Tibial nerve (tissue), 4 donors: ENCODE results near the gene EMID1. TPM values are rescaled to one million over a fixed set of nuclear protein-coding genes. Genes with fewer than 3 reads are reported as not detected.
"Not testable (repeated sequence)": the region's sequence is repeated elsewhere in the genome, so short reads cannot be mapped to it uniquely, and the experiment has no call there.

Experiments used
- DNase-seq, 2 donors: peaks; one replicate each; pipeline ENCODE4 v3.0.0-alpha.2; 2019; ENCODE audit warnings: low spot score in 2 of 2
- H3K27ac ChIP-seq, 4 donors: fragments of 200-600 bp; sonication (generic) in 3 of 4; one replicate each; pipeline ENCODE4 v1.5.1; 2017 to 2019; ENCODE audit warnings: mild to moderate bottlenecking in 1 of 4
- H3K27me3 ChIP-seq, 2 donors: fragments of 200-600 bp; sonication (generic) in 1 of 2; one replicate each; pipeline versions ENCODE4 v1.5.1 to v1.6.0; 2017 to 2019
- H3K36me3 ChIP-seq, 3 donors: fragments of 200-600 bp; sonication (generic); one replicate each; pipeline ENCODE4 v1.5.1; 2018 to 2019
- H3K4me1 ChIP-seq, 4 donors: fragments of 200-600 bp; sonication (generic) in 3 of 4; one replicate each; pipeline ENCODE4 v1.5.1; 2017 to 2019
- H3K4me3 ChIP-seq, 4 donors: fragments of 200-600 bp; sonication (generic) in 3 of 4; one replicate each; pipeline ENCODE4 v1.5.1; 2017 to 2019; ENCODE audit warnings: mild to moderate bottlenecking in 1 of 4, moderate library complexity in 1 of 4
- H3K9me3 ChIP-seq, 4 donors: fragments of 200-600 bp; sonication (generic) in 3 of 4; one replicate each; pipeline ENCODE4 v1.5.1; 2017 to 2019
- EP300 ChIP-seq, 2 donors: sonication (generic); formaldehyde crosslinking; IDR thresholded peaks; one replicate each; pipeline ENCODE4 v1.6.1; 2017; ENCODE audit warnings: antibody characterized with exemption in 2 of 2, mild to moderate bottlenecking in 1 of 2
- POLR2A ChIP-seq, 2 donors: fragments of 450-650 bp; IDR thresholded peaks; one replicate each; pipeline ENCODE4 v1.6.1; 2017; ENCODE audit warnings: antibody characterized with exemption in 2 of 2, mild to moderate bottlenecking in 2 of 2, moderate library complexity in 2 of 2
- WGBS, 2 donors: methylation state at CpG; one replicate each; pipeline ENCODE4 v1.1.5; 2018; 5-methylcytosine and 5-hydroxymethylcytosine counted together
- total RNA-seq, 4 donors: library from RNA; depleted of rRNA; stranded (reverse); fragments of >200 nt; gene quantifications; one replicate each; pipeline ENCODE4 v1.1.0, GENCODE V29; 2016
- TF ChIP-seq, protein P1 (sequence below), 5 experiments: fragments of 200-600 bp in 3 of 5; fragments of 450-650 bp in 2 of 5; sonication (generic) in 3 of 5; IDR thresholded peaks; one replicate each; pipeline ENCODE4 v1.5.1; 2016 to 2019; ENCODE audit warnings: antibody characterized with exemption in 5 of 5, mild to moderate bottlenecking in 3 of 5, moderate library complexity in 2 of 5

The EMID1 gene
- total RNA-seq, 4 donors from 2014 or later, result 1.0 to 9.9 (median 3.0) TPM

DNA sequence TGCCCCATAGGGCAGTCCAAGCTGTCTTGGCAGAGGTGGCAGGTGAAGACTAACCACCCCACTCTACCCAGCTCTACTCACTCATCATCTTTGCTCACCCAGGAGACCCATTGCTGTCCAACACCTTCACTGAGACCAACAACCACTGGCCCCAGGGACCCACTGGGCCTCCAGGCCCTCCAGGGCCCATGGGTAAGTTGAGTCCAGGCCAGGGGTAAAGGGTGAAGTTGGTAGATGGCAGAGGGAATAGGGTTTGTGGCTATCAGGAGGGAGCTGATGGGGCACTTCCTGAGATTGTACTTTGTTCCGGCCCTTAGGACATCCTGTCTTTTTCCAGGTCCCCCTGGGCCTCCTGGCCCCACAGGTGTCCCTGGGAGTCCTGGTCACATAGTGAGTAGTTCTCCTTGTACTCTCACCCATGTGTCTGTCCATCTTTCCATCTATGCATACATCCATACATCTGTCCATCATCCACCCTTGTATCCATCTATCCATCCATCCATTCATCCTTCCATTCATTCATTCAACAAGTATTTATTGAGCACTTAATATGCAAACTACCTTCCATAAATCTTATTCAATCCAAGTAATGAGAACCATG, 27.7 kb downstream of the EMID1 start:
- no peak overlapping the region for H3K4me3 ChIP-seq

DNA sequence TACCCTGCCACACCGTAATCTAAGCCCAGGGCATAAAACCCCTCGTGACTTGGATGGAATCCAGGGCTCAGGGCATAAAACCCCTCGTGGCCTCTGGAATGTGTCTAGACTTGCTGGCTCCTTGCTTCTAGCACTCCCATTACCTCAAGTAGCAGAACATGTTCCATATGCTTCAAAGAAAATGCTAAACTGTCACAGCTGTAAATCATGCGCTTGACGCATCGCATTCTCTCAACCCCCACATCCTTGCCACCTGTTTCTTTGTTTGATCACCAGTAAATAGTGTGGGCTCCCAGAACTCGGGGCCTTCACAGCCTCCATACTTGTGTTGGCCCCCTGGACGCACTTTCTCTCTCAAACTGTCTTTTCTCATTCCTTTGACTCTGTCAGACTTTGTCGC, 34.8 kb downstream of the EMID1 start:
- H3K4me3 ChIP-seq, H3K27me3 ChIP-seq, H3K27ac ChIP-seq, H3K36me3 ChIP-seq, DNase-seq, H3K4me1 ChIP-seq: not testable (repeated sequence)
- 63 to 75% methylated on average over 9 of the region's 9 CpGs for WGBS, 2 donors
- peaks cover 0 to 37% (median 2%) of the 10 kb centered on the region in 4 donors for H3K9me3 ChIP-seq

More for the DNA sequence above, 27.7 kb downstream of the EMID1 start:
- Histone ChIP-seq H3K4me1 (peaks cover 0 to 5% (median 0%) of the 10 kb centered on the region in 4 donors), H3K36me3 (no peaks in the 10 kb centered on the region), H3K27ac (no peak overlapping the region), H3K9me3 (peaks cover 0 to 5% (median 0%) of the 10 kb centered on the region in 4 donors), H3K27me3 (no peaks in the 10 kb centered on the region)
- no peak for TF ChIP-seq EP300 (IDR thresholded peaks at IDR 0.05)
- TF ChIP-seq, protein P1, sequence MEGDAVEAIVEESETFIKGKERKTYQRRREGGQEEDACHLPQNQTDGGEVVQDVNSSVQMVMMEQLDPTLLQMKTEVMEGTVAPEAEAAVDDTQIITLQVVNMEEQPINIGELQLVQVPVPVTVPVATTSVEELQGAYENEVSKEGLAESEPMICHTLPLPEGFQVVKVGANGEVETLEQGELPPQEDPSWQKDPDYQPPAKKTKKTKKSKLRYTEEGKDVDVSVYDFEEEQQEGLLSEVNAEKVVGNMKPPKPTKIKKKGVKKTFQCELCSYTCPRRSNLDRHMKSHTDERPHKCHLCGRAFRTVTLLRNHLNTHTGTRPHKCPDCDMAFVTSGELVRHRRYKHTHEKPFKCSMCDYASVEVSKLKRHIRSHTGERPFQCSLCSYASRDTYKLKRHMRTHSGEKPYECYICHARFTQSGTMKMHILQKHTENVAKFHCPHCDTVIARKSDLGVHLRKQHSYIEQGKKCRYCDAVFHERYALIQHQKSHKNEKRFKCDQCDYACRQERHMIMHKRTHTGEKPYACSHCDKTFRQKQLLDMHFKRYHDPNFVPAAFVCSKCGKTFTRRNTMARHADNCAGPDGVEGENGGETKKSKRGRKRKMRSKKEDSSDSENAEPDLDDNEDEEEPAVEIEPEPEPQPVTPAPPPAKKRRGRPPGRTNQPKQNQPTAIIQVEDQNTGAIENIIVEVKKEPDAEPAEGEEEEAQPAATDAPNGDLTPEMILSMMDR (IDR thresholded peaks at IDR 0.05), result no peak
- TF ChIP-seq POLR2A (IDR thresholded peaks at IDR 0.05), result no peak
- no peak for DNase-seq
- whole genome bisulfite sequencing, 2 donors, result 73 to 90% methylated on average over 1 of the region's 1 CpG

DNA sequence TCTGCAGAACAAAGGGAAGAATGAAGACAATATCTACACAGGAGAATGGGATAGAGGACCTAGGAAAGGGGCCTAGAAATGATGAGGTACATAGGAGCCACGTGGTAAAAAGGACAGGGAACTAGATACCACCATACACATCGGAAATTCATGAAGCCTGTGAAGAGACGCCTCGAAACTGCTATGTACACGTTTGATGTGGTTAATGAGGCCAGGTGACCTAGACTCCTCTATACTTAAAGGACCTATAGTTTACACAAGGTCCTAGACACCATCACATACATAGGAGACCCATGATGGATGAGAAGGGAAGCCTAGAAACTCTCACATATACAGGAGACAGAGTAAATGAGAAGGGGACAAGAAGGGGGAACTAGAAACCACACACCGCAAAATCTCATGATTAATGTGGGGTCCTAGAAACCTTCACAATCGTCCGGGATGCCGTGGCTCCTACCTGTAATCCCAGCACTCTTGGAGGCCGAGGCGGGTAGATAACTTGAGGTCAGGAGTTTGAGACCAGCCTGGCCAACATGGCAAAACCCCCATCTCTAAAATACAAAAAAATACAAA, 38.3 kb downstream of the EMID1 start:
- H3K9me3 ChIP-seq, result peaks cover 0 to 37% (median 2%) of the 10 kb centered on the region in 4 donors
- H3K27ac ChIP-seq, result no peak overlapping the region
- DNase-seq, result no peak
- H3K36me3 ChIP-seq, result peaks cover 0 to 3% (median 0%) of the 10 kb centered on the region in 3 donors
- no peak for TF ChIP-seq EP300 (IDR thresholded peaks at IDR 0.05)
- TF ChIP-seq, protein P1 (IDR thresholded peaks at IDR 0.05), result no peak
- no peak for TF ChIP-seq POLR2A (IDR thresholded peaks at IDR 0.05)
- WGBS, 2 donors, result 87 to 90% methylated on average over 11 of the region's 11 CpGs
- H3K4me1 ChIP-seq, result no peaks in the 10 kb centered on the region
- no peaks in the 10 kb centered on the region for H3K27me3 ChIP-seq
- no peak overlapping the region for H3K4me3 ChIP-seq

DNA sequence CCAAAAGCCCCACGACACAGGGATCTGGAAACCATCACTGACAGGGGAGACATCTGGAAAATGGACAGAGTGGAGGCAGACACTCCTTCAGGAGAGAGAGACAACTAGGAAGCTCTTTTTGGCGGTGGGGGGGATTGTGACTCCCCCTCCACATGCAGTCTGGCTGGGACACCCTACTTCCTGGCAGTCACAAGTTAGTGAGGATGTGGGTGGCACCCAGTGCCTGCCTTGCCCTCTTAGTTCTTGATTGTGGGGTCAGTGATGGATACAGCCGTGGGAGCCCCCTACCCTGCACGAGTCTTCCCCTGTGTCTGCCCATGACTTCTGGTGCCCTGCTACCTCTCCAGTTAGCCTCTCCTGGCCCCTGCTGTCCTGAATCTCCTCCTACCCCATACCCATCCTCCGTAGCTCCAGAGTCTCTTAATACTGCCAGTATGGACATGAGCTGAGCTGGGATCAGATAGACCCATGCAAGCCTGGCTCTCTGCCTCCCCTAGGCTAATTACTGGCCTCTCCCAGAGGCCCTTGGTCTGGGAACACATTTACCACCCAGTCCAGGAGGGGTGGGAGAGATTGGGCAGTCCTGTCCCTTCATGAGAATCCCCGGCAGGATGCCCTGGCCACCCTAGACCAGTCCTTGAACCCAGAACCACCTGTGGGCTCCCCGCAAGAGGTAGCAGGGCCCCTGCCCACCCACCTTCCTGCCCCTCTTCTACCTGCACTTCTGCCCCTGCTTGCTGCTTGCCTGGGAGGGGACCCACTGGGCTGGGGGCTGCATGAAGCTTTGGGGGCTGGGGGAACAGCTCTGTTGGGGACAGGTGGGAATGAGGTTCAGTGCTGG, 39.3 kb downstream of the EMID1 start:
- Histone ChIP-seq H3K36me3 (peaks cover 0 to 3% (median 0%) of the 10 kb centered on the region in 3 donors), H3K4me3 (no peak overlapping the region), H3K9me3 (peaks cover 0 to 29% (median 2%) of the 10 kb centered on the region in 4 donors), H3K27ac (no peak overlapping the region), H3K27me3 (no peaks in the 10 kb centered on the region), H3K4me1 (no peaks in the 10 kb centered on the region)
- DNase-seq, result no peak
- WGBS, 2 donors, result 71 to 82% methylated on average over 6 to 7 of the region's 7 CpGs
- TF ChIP-seq POLR2A (IDR thresholded peaks at IDR 0.05) (no peak), EP300 (IDR thresholded peaks at IDR 0.05) (no peak)
- TF ChIP-seq, protein P1 (IDR thresholded peaks at IDR 0.05), result no peak

DNA sequence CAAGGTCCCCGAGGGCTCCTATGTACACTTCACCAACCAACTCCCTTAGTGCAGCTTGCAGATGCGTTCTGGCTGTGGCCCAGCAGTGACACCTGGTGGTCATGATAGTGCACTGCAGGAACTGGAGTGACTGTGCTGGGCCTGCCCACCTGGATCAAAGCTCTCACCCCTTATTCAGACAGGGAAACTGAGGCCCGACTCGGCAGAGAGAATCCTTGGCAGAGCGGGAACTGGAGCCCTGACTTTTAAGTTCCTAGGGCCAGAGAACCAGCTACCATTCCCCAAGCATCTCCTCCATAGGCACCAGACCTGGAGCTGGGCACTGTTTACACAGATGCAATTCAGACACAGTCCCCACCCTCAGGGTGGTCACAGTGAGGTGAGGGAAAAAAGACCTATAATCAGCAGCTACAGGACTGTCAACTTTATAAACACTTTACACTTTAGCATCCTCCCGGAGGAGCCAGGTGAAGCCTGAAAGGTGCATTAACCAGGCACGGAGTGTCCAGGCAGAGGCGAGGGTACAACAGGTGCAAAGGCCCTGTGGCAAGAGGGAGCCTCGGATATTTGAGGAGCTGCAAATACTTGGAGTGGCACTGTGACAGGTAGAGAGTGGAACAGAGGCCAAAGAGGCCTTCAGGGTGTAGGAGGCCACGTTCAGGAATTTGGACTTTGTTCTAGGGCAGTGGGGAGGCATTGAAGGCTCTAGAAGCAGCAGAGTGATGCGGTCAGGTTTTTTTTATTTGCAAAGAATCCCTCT, 40.1 kb downstream of the EMID1 start:
- peak; percentile 58 to 74 for DNase-seq
- TF ChIP-seq, protein P1 (IDR thresholded peaks at IDR 0.05), result peak; percentile 90 to 98 (median 97)
- TF ChIP-seq EP300 (IDR thresholded peaks at IDR 0.05), result no peak
- Histone ChIP-seq H3K27me3 (no peaks in the 10 kb centered on the region), H3K27ac (no peak overlapping the region), H3K4me3 (no peak overlapping the region), H3K36me3 (peaks cover 0 to 3% (median 0%) of the 10 kb centered on the region in 3 donors), H3K4me1 (no peaks in the 10 kb centered on the region), H3K9me3 (peaks cover 0 to 23% (median 2%) of the 10 kb centered on the region in 4 donors)
- WGBS, 2 donors, result 42 to 55% methylated on average over 8 to 11 of the region's 11 CpGs

DNA sequence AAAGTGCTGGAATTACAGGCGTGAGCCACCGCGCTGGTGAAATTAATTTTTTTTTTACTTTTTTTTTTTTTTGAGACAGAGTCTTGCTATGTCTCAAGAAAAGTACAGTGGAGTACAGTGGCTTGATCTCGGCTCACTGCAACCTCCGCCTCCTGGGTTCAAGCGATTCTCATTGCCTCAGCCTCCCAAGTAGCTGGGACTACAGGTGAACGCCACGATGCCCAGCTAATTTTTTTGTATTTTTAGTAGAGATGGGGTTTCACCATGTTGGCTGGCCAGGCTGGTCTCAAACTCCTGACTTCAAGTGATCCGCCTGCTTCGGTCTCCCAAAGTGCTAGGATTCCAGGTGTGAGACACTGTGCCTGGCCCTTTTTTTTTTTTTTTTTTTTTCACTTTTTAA, 42.2 kb downstream of the EMID1 start:
- not testable (repeated sequence) for H3K27me3 ChIP-seq, H3K36me3 ChIP-seq, H3K27ac ChIP-seq, H3K9me3 ChIP-seq, H3K4me1 ChIP-seq, H3K4me3 ChIP-seq, DNase-seq
- 89 to 96% methylated on average over 10 of the region's 10 CpGs for WGBS, 2 donors
